HepG2 (cell line): ENCODE results near the gene TMEM235. TPM values are rescaled to one million over a fixed set of nuclear protein-coding genes. Genes with fewer than 3 reads are reported as not detected.

ENCODE experiments used
- AGO1 ChIP-seq: fragments of 200-400 bp; formaldehyde crosslinking; IDR thresholded peaks from 2 replicates; pipeline ENCODE4 v1.6.1; 2017; ENCODE audit warnings: mild to moderate bottlenecking, low read depth, low read length, moderate library complexity; ENCODE audit not compliant: poor library complexity, severe bottlenecking
- ARNT2 ChIP-seq: sonication (generic); formaldehyde crosslinking; IDR thresholded peaks from 2 replicates; pipeline ENCODE4 v1.8.0; 2022; ENCODE audit warnings: mild to moderate bottlenecking, low read depth, missing genetic modification reagents, moderate library complexity
- CBFB ChIP-seq: sonication (generic); formaldehyde crosslinking; IDR thresholded peaks from 2 replicates; pipeline ENCODE4 v1.4.0; 2020; ENCODE audit warnings: missing genetic modification reagents
- CHD2 ChIP-seq: IDR thresholded peaks from 2 replicates; pipeline ENCODE4 v1.6.1; 2011; ENCODE audit warnings: low read depth, low read length, improper control_type of control experiment
- HNRNPK ChIP-seq: fragments of 200-400 bp; formaldehyde crosslinking; IDR thresholded peaks from 2 replicates; pipeline ENCODE4 v1.6.1; 2018; ENCODE audit warnings: low read length, low read depth, moderate library complexity, mild to moderate bottlenecking; ENCODE audit not compliant: poor library complexity, severe bottlenecking
- KDM3A ChIP-seq: IDR thresholded peaks from 2 replicates; pipeline ENCODE4 v1.6.1; 2018; ENCODE audit warnings: low read depth, missing compliant biosample characterization
- MEIS2 ChIP-seq: sonication (generic); formaldehyde crosslinking; IDR thresholded peaks from 2 replicates; pipeline ENCODE4 v1.9.0; 2021; ENCODE audit warnings: mild to moderate bottlenecking, missing genetic modification reagents
- MZF1 ChIP-seq: sonication (generic); formaldehyde crosslinking; IDR thresholded peaks from 2 replicates; pipeline ENCODE4 v1.8.1; 2023; ENCODE audit warnings: mild to moderate bottlenecking, missing genetic modification reagents, borderline replicate concordance
- NFATC3 ChIP-seq: sonication (generic); formaldehyde crosslinking; IDR thresholded peaks from 2 replicates; pipeline ENCODE4 v1.5.1; 2020; ENCODE audit warnings: mild to moderate bottlenecking, missing genetic modification reagents
- NFKBIZ ChIP-seq: IDR thresholded peaks from 2 replicates; pipeline ENCODE4 v1.6.1; 2018; ENCODE audit warnings: missing genetic modification reagents, missing compliant biosample characterization
- PHF8 ChIP-seq: sonication (generic); formaldehyde crosslinking; IDR thresholded peaks from 2 replicates; pipeline ENCODE4 v1.5.0; 2020; ENCODE audit warnings: missing genetic modification reagents
- RFX1 ChIP-seq: fragments of 450-650 bp; IDR thresholded peaks from 2 replicates; pipeline ENCODE4 v1.6.1; 2017
- RFX5 ChIP-seq: IDR thresholded peaks from 2 replicates; pipeline ENCODE4 v1.6.1; 2011; ENCODE audit warnings: low read depth, low read length, improper control_type of control experiment
- RFXAP ChIP-seq: sonication (generic); formaldehyde crosslinking; IDR thresholded peaks from 2 replicates; pipeline ENCODE4 v1.4.0; 2020; ENCODE audit warnings: missing genetic modification reagents, borderline replicate concordance
- SNAPC2 ChIP-seq: sonication (generic); formaldehyde crosslinking; IDR thresholded peaks from 2 replicates; pipeline ENCODE4 v1.8.1; 2022; ENCODE audit warnings: mild to moderate bottlenecking, missing genetic modification reagents
- SRSF9 ChIP-seq: fragments of 200-400 bp; formaldehyde crosslinking; IDR thresholded peaks from 2 replicates; pipeline ENCODE4 v1.6.1; 2018; ENCODE audit warnings: borderline replicate concordance, mild to moderate bottlenecking, low read depth, low read length; ENCODE audit not compliant: insufficient read depth, poor library complexity, severe bottlenecking
- TAF15 ChIP-seq: fragments of 200-400 bp; formaldehyde crosslinking; IDR thresholded peaks from one replicate; pipeline ENCODE4 v1.6.1; 2018; ENCODE audit warnings: mild to moderate bottlenecking, low read depth, low read length; ENCODE audit not compliant: poor library complexity, severe bottlenecking
- ZEB1 ChIP-seq: IDR thresholded peaks from 2 replicates; pipeline ENCODE4 v1.6.1; 2012; ENCODE audit warnings: mild to moderate bottlenecking, low read depth, inconsistent platforms; ENCODE audit not compliant: insufficient replicate concordance
- ZNF20 ChIP-seq: sonication (generic); formaldehyde crosslinking; IDR thresholded peaks from 2 replicates; pipeline ENCODE4 v1.4.0; 2020; ENCODE audit warnings: mild to moderate bottlenecking, moderate library complexity, missing genetic modification reagents
- ZNF337 ChIP-seq: sonication (generic); formaldehyde crosslinking; IDR thresholded peaks from 2 replicates; pipeline ENCODE4 v1.5.1; 2020; ENCODE audit warnings: missing genetic modification reagents, low read depth, mild to moderate bottlenecking, borderline replicate concordance
- ZNF547 ChIP-seq: sonication (generic); formaldehyde crosslinking; IDR thresholded peaks from 2 replicates; pipeline ENCODE4 v1.5.1; 2020; ENCODE audit warnings: mild to moderate bottlenecking, missing genetic modification reagents
- ZNF766 ChIP-seq: sonication (generic); formaldehyde crosslinking; IDR thresholded peaks from 2 replicates; pipeline ENCODE4 v1.5.0; 2020; ENCODE audit warnings: missing genetic modification reagents, borderline replicate concordance
- polyA plus RNA-seq, 8 experiments: library from polyadenylated mRNA; depleted of rRNA in 3 of 8; stranded (reverse) in 7 of 8; unstranded in 1 of 8; fragments of >200 nt; fragmentation: Illumina TruSeq in 4 of 8; extraction: Trizol in 4 of 8; gene quantifications; 2 replicates each; pipeline versions ENCODE4 v1.2.1 to v1.2.3, GENCODE V29; 2011 to 2016; ENCODE audit warnings: low read depth in 4 of 8, missing spikeins in 1 of 8, mixed read lengths in 1 of 8; ENCODE audit not compliant: insufficient read depth in 1 of 8
- total RNA-seq, 5 experiments: library from RNA; depleted of rRNA; stranded (reverse); fragments of >200 nt; fragmentation: Illumina TruSeq; extraction: Trizol; gene quantifications; 2 replicates each; pipeline ENCODE4 v1.2.3, GENCODE V29; 2016; ENCODE audit warnings: low read depth in 1 of 5
- TF ChIP-seq, protein P1 (sequence below): sonication (generic); formaldehyde crosslinking; IDR thresholded peaks from 2 replicates; pipeline ENCODE4 v1.4.0; 2020; ENCODE audit warnings: missing genetic modification reagents
- TF ChIP-seq, protein P2 (sequence below): sonication (generic); formaldehyde crosslinking; IDR thresholded peaks from 2 replicates; pipeline ENCODE4 v1.4.0; 2020; ENCODE audit warnings: low read depth, mild to moderate bottlenecking, missing genetic modification reagents

TMEM235 gene
- total and polyA plus RNA-seq, 2 of the 13 experiments (the other 11 are each of a cell fraction or from before 2014, with no cell fraction given), result not detected

- TF ChIP-seq, protein P1, sequence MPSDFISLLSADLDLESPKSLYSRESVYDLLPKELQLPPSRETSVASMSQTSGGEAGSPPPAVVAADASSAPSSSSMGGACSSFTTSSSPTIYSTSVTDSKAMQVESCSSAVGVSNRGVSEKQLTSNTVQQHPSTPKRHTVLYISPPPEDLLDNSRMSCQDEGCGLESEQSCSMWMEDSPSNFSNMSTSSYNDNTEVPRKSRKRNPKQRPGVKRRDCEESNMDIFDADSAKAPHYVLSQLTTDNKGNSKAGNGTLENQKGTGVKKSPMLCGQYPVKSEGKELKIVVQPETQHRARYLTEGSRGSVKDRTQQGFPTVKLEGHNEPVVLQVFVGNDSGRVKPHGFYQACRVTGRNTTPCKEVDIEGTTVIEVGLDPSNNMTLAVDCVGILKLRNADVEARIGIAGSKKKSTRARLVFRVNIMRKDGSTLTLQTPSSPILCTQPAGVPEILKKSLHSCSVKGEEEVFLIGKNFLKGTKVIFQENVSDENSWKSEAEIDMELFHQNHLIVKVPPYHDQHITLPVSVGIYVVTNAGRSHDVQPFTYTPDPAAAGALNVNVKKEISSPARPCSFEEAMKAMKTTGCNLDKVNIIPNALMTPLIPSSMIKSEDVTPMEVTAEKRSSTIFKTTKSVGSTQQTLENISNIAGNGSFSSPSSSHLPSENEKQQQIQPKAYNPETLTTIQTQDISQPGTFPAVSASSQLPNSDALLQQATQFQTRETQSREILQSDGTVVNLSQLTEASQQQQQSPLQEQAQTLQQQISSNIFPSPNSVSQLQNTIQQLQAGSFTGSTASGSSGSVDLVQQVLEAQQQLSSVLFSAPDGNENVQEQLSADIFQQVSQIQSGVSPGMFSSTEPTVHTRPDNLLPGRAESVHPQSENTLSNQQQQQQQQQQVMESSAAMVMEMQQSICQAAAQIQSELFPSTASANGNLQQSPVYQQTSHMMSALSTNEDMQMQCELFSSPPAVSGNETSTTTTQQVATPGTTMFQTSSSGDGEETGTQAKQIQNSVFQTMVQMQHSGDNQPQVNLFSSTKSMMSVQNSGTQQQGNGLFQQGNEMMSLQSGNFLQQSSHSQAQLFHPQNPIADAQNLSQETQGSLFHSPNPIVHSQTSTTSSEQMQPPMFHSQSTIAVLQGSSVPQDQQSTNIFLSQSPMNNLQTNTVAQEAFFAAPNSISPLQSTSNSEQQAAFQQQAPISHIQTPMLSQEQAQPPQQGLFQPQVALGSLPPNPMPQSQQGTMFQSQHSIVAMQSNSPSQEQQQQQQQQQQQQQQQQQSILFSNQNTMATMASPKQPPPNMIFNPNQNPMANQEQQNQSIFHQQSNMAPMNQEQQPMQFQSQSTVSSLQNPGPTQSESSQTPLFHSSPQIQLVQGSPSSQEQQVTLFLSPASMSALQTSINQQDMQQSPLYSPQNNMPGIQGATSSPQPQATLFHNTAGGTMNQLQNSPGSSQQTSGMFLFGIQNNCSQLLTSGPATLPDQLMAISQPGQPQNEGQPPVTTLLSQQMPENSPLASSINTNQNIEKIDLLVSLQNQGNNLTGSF (CRISPR knock-in tag), result peak; percentile 78
- TF ChIP-seq SNAPC2 (CRISPR knock-in tag), result peak; percentile 87; the same call in 1 of the 2 replicates
- TF ChIP-seq CHD2, result peak; percentile 76; the same call in 1 of the 2 replicates
- TF ChIP-seq RFX1, result no peak
- peak; percentile 97 for TF ChIP-seq PHF8
- TF ChIP-seq TAF15, result no peak
- peak; percentile 83; the same call in 1 of the 2 replicates for TF ChIP-seq KDM3A (CRISPR knock-in tag)
- no peak for TF ChIP-seq RFX5
- peak; percentile 86; the same call in 1 of the 2 replicates for TF ChIP-seq NFKBIZ (CRISPR knock-in tag)
- no peak for TF ChIP-seq ZEB1
- no peak for TF ChIP-seq SRSF9
- peak; percentile 44 for TF ChIP-seq HNRNPK
- peak; percentile 82 for TF ChIP-seq CBFB (CRISPR knock-in tag)
- TF ChIP-seq MZF1 (CRISPR knock-in tag), result no peak
- TF ChIP-seq ZNF20 (CRISPR knock-in tag), result no peak
- peak; percentile 76; the same call in 1 of the 2 replicates for TF ChIP-seq NFATC3 (CRISPR knock-in tag)
- 0 out of 2 replicates have a peak, but pooled peaks have one; percentile 50 for TF ChIP-seq MEIS2 (CRISPR knock-in tag)
- peak; percentile 48 for TF ChIP-seq AGO1
- TF ChIP-seq ZNF337 (CRISPR knock-in tag), result no peak
- TF ChIP-seq RFXAP (CRISPR knock-in tag), result peak; percentile 44
- TF ChIP-seq, protein P2, sequence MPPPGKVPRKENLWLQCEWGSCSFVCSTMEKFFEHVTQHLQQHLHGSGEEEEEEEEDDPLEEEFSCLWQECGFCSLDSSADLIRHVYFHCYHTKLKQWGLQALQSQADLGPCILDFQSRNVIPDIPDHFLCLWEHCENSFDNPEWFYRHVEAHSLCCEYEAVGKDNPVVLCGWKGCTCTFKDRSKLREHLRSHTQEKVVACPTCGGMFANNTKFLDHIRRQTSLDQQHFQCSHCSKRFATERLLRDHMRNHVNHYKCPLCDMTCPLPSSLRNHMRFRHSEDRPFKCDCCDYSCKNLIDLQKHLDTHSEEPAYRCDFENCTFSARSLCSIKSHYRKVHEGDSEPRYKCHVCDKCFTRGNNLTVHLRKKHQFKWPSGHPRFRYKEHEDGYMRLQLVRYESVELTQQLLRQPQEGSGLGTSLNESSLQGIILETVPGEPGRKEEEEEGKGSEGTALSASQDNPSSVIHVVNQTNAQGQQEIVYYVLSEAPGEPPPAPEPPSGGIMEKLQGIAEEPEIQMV (CRISPR knock-in tag), result peak; percentile 30; the same call in 1 of the 2 replicates
- peak; percentile 94 for TF ChIP-seq ARNT2
- no peak for TF ChIP-seq ZNF766 (CRISPR knock-in tag)
- peak; percentile 97 for TF ChIP-seq ZNF547
Measured at GRCh38 chr17:78253946-78254672, 22.7 kb downstream of the TMEM235 start (continued).
